GM19467 (cell line): ENCODE data around the gene PACSIN1.
"Not testable (repeated sequence)": the region's sequence is repeated elsewhere in the genome, so short reads cannot be mapped to it uniquely, and the experiment has no call there.

Experiments
- ATAC-seq: cut with Tn5 transposase; IDR thresholded peaks from one replicate; pipeline ENCODE4 v1.9.1; 2021; ENCODE audit warnings: mild to moderate bottlenecking, moderate library complexity; ENCODE audit not compliant: unreplicated experiment

PACSIN1 gene

DNA sequence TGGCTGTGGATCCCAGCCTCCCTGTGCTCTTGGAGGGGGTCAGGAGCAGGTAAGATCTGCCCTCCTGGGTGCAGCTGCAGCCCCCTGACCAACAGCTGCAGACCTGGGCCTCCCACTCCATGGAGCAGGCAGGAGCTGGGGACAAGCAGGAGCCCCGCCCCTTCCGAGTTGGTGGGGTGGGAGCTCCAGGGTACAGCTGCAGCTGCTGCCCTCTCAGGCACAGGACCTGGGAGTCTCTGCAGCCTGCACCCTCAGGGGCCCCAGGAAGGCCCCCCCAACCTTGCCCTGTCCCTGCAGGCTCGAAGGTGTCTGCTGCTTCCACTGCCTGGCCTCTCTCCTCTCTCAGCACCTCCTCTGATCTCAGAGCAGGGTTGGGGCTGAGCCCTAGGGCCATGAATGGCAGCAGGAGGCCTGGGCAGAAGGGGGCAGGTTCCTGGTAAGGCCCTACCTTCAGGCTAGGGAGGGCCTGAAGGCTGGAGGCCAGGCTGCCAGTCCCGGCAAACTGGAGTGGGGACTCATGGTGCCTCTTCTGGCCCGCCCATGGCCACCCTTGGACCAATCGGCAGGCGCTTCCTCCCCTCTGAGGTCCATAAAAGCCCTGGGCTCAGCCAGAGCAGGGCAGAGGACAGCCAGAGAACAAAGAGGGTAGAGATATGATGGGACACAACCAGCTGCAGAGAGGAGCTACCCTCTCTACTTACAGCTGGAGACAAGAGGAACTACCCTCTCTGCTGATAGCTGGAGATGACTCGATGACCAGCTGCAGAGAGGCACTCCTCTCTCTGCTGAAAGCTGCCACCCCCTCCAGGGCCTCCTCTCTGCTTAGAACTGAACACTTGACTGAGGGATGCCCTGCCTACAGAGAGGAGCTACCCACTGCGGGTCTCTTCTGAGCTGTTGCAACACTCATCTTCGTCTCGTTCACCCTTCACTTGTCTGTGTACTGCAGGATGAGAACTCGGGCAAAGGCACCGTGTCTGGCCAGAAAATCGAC is 7.8 kb upstream of the PACSIN1 start:
- ATAC-seq, result no peak

DNA sequence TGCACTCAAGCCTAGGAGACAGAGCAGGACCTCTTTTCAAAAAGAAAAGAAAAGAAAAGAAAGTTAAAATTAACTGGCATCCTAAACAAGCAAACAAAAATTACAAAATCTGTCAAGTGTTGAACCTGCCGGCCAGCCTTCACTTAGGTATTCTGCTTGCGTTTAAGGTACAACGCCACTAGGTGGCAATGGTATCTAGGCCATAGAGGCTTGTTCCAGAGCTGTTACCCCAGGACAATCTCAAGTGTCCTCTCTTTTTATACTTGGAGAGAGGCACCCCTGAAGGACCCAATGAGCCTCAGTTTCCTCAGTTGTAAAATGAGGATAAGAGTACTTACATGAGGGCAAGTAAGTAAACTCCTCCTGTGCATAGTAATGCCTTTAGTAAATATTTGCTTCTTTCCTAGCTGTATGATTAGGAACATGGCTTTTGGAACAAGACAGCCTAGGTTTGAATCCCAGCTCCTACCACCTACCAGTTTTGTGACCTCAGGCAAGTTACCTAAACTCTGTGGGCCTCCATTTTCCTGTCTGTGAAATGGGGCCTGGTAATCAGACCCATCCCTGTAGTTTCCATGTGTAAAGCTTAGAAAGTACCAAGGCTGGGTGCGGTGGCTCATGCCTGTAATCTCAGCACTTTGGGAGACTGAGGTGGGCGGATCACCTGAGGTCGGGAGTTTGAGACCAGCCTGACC is 5.8 kb upstream of the PACSIN1 start:
- no peak for ATAC-seq

DNA sequence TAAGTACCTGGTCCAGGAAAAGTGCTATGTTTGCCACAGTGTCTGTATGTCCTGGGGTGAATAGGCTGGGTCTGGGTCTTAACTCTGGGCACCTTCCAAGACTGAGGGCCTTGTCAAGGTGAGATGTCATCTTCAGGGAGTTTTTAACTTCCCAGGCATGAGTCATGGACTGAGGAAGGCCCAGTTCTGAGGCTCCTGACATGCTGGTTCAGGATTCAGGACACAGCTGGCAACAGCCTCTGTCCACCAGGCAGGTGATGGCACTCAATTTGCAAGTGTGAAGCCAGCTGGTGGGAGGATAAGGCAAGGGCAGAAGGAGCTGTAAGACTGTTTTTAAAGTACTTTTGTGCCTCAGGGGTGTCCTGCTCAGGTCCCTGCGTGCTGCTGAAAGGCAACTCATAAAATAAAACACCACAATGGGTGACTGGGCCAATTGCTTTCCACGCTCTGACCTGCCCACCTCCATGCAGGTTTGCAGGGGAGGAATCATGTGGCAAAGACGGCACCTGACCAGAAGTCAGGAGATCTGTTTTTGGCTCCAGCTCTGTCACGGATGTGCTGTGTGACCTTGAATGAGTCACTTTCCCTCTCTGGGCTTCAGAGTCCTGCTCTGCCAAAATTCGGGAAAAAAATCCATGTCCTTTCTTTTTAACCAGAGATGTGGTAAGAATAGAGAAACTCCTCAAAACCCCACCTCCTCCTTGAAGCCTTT is 4.9 kb upstream of the PACSIN1 start:
- no peak for ATAC-seq

DNA sequence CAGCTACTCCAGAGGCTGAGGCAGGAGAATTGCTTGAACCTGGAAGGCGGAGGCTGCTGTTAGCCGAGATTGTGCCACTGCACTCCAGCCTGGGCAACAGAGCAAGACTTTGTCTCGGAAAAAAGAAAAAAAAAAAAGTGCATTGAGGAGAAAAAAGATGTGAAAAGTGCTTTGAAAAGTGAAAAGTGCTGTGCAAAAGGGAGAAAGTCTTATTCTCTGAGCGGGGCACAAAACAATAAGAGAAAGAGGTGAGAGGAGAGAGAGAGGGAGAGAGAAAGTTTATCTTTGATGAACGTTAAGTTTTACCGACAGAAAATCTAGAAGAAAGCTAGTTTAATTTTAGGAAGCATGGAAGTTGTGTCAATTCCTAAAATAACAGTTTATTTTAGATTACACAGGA is 3.9 kb upstream of the PACSIN1 start:
- no peak for ATAC-seq

DNA sequence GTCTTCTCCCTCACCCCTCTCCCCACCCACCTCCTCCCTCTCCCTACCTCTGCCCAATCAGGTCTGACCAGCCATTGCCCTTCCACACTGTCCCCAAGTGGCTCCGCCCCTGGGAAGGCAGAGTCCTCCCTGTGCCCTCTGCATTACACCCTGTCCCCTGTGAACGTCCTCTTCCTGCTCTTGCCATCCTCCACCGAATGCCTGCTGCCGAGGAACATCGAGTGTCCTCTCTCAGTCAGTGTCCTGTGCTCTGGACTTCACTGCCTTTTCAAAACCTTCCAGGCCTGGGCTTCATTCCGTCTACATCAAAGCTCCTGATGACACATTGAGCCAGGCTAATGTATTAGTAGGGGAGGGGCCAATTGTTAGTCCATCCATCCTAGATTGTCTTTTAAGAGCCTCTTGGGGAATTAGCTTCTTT is 3.3 kb upstream of the PACSIN1 start:
- no peak for ATAC-seq

DNA sequence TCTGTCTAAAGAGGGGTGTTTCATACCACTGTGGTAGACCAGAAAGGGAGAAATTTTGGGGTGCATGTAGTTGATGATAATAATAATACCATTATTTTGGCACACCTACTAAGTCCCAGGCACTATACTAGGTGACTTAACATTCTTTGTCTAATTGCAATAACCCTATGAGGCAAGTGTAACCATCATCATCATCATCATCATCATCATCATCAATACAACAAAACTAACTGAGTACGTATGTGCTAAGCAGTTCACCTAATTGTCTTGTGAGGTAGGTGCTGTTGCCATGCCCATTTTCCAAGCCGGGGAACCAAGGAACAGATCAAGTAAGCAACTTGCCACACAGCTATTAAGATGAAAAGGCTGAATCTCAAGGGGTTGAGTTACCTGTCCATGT is 2.6 kb upstream of the PACSIN1 start:
- ATAC-seq, result no peak

DNA sequence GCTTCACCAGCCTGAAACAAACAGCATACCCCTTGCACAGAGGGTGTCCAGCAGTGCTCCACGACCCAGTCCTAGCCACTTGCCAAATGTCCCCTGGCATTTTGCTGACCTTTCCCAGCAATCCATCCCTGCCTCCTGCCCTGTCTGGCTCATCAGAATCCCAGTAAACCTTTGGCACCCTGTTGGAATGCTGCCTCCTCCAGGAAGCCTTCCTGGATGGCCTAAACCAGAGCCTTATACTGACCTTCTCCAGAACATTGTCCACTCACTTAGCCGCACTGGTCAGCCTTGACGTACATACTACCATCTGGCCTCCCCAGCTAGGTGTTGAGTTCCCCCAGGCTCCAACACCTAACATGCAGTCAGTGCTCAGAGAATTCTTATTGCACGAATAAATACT is 2.0 kb upstream of the PACSIN1 start:
- ATAC-seq, result no peak

DNA sequence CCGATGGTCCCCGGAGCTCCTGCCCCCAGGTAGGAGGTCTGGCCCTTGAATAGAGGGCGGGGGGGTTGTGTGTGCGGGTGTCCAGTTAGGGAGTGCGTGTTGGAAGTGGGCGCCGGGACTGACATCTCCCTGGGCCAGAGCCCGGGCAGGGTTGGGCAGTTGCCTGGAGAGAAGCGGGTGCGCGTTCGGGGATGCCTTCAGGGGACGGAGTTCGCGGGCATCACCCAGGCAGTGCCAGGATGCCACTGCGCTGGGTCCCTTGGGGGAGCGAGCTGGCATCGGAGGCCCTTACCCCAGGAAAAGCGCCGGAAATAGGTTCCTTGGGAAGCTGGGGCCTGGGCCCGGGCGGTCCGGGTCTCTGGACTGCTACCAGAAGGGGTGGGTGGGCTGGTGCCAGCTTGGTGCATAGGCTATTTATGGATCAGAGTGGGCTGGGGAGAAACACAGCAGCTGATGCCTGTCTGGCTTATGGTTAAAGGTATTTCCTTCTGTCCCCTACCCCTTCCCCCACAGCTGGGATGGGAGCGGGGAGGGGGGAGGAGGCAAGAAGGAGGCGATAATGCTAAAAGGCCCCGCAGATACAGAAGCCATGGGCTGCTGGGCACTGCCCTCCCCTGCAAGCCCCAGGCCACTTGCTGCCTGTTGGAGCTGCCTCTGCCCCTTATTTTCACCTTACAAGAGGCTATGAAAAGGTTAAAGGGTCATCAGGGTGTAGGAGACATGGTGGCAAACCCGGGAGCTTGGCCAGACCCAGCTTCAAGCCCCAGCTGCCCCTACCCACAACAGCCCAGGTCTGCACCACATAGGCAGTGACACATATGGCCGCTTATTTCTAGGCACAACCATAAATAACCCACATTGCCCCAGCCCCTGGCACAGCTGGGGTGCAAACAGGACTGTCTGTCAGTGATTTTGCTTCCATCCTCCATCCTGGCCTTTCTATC is 638 bp downstream of the PACSIN1 start:
- no peak for ATAC-seq

DNA sequence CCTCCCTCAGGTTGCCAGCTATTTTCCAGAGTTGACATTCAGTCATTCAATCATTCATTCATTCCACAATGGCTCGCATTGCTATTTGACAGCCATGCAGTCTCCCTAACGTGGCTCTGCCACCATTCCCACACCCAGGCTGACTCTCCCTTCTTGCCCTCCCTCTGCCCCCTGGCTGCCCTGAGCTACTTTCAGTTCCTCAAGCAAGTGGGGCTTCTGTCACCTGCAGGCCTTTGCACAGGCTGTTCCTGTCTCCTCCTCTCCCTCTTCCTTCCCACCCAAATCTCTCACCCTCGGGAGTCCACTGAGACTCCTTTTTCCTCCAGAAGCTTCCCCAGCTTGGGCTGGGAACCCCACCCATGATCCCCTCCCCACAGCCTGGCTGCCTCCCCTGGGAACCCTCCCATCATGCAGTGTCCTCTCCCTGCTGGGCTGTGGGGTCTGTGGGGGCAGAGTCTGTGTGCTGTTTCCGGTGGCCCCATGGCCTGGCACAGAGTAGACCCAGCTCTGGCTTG is 2.6 kb downstream of the PACSIN1 start:
- ATAC-seq, result no peak

DNA sequence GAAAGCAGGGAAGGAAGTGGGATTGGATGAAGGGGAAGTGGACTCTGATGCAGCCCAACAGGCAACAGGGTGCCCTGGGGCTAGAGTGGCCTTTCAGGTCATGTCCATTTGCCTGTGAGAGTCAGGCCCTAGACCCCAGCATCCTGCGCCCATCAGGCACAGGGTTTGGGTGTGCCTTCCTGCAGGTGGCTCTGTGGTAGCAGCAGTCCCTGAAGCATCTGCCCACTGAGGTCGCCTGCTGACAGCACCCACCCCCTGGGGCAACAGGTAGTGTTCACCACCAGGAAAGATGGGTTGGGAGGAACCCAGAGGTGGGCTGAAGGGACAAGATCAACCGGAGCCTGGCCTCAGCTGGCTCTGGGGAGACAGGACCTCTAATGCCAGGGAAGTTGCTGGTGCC is 3.6 kb downstream of the PACSIN1 start:
- ATAC-seq, result no peak

DNA sequence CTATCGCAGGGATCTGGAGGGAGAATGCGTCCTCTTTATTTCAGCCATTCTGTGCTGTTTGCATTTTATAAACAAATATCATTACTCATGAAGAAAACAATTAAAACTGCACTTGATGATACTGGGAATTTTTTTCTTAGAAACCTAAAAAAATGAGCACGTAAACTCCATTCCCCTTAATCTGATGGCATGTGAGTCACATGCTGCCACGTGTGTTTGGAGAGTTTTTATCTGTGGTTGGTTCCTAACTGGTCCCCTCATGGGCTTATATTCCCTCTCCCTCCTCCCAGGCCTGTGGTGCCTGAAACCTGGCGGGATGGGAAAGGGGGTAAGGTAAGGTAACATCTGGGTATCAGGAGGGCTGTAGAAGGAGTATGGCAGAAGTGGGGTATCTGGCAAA is 6.5 kb downstream of the PACSIN1 start:
- ATAC-seq, result no peak

DNA sequence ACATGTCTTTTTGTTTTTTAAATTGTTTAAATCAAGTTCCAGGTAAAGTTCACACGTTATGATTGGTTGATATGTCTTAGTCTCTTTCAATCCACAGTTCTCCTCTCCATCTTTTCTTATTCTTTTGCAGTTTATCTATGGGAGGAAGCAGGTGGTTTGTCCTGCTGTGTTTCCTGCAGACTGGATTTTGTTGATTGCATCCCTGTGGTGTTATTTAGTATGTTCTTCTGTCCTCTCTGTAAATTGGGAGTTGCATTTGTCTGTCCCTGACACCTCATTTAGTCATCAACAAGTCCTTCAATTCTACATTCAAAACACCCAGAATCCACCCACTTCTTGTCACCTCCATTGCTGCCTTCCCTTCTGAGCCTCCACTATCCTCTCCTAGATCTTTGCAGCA is 8.1 kb downstream of the PACSIN1 start:
- ATAC-seq, result no peak

DNA sequence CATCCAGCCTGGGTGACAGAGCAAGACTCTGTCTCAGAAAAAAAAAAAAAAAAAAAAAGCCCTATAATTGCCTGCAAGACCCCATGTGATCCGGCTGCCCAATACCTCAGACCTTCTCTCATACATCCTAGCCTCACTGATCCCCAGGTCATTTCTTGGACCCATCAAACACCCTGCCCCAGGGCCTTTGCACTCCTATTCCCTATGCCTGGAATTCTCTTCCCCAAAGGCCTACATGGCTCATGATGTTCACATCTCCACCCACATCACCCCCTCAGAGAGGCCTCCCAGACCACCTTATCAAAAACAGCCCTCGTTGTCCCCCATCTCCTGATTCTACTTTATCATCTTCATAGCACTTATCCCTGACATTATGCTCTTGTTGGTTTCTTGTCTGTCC is 8.9 kb downstream of the PACSIN1 start:
- no peak for ATAC-seq

DNA sequence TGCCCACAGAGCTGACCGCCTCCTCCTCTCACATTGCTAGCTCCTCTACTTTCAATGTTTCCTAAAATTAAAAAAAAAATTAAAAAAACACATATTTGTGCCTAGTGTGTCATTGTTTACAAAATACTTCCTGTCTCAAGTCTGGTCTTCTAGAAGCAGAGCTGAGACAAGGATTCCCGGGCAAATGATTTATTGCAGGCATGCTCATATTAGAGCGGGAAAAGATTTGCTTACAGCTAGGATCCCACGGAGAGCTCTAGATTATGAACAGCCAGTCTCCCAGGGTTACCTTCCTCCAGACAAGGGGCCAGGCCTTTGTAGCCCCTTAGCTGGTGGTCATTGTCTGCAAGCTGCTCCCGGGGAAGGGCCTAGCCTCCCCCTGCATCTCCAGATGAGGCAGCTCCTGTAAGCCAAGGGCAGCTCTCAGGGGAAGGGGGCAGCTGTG is 9.4 kb downstream of the PACSIN1 start:
- no peak for ATAC-seq

DNA sequence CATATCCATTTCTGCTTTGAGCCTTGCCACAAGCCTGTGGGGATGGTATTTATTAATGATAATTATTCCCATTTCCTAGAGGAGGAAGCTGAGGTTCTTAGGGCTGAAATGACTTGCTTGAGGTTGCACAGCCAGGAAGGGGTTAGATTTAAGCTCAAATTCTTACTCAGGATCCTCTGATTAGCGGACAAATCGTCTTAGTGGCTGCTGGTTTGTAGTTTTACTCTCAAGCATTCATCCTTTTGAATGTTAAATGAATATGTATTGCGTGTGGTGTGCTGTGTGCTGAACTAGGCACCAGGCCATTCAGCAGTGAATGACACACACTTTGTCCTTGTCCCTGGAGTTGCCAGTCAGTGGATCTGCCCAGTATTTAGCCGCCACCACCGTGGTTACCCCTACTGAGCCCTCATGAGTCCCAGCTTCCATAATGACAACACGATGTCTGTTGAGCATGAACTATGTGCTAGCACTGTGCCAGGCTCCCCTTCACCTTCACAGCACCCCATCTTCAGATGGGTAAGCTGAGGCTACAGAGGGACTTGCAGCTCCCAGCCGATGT is 10.0 kb downstream of the PACSIN1 start:
- ATAC-seq, result no peak

DNA sequence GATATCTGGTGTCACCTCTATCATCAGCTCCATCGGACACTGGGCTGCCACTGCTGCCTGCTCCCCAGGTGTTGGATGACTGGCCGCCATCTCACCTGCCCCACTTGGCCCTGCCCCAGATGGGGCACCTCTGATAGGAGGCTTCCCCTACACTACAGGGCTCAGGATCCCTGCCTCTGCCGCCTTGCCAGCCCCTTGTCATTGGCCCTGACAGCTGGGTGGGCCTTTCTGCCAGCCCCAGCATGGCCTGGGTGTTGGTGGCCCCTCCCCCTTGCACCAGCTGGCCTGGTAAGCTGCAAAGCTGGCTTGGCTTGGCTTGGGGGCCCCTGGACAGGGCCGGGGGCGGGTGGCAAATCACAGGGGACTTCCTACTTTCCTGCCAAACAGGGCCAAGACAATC is 10.6 kb downstream of the PACSIN1 start:
- no peak for ATAC-seq

DNA sequence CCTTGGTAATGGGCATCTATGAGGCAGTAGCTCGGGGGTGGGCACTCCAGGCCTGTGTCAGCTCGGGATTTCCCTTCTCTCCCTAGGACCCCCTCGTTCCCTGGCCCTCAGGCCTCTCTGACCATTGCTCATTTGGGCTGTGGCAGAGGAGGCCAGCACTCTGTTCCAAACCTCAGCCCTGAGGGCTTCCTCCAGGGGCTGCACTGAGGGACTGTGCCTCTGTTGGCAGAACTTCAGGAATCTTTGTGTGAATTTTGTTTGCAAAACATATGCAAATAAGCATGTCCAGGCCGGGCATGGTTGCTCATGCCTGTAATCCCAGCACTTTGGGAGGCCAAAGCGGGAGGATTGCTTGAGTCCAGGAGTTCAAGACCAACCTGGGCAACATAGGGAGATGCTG is 11.0 kb downstream of the PACSIN1 start:
- ATAC-seq, result no peak

DNA sequence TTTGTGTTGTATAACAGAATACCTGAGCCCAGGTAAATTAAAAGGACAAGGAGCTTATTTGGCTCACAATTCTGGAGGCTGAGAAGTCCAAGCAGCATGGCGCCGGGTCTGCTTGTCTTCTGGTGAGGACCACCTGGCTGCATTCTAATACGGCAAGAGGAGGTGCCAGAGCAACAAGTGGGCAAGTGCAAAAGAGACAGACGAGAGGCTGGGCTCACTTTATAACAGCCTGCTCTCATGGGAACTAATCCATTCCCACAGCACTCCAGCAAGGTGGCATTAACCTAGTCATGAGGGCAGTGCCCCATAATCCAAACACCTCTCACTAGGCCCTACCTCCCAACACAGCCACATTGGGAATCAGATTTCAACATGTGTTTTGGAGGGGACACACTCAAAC is 12.9 kb downstream of the PACSIN1 start:
- no peak for ATAC-seq

DNA sequence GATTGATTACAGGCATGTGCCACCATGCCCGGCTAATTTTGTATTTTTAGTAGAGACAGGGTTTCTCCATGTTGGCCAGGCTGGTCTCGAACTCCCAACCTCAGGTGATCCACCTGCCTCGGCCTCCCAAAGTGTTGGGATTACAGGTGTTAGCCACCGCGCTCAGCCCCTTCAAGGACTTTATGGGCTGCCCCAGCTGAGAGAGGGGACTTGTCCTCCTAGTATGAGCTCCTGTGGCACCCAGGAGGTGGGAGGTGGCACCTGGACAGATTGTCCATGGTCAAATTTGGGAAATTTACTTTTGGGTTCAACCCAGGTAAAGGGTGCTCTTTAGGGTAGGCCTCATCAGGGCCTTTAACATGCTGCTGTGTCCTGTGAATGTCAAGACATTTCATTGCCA is 17.9 kb downstream of the PACSIN1 start:
- not testable (repeated sequence) for ATAC-seq

DNA sequence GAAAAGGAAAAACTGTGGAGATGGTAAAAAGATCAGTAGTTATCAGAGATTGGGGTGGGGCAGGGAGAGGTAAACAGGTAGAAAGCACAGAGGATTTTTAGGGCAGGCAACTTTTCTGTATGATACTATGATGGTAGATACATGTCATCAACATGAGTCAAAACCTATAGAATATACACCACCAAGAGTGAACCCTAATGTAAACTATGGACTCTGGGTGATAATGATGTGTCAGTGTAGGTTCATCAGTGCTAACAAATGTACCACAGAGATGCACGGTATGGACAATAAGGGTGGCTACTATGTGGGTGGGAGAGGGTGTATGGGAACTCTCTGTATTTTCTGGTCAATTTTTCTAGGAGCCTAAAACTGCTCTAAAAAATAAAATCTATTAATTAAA is 18.5 kb downstream of the PACSIN1 start:
- ATAC-seq, result no peak
